Neuron (in vitro differentiated cells): ENCODE data around the gene ZNF813.
A peak's percentile ranks its signal among the peaks of the same experiment; 100 is the strongest.

Experiments
- H2AFZ ChIP-seq: one replicate; pipeline ENCODE4 v1.6.1; 2013; ENCODE audit warnings: low read depth, mild to moderate bottlenecking, inconsistent platforms, low read length, moderate library complexity
- H3K27me3 ChIP-seq: one replicate; pipeline ENCODE4 v1.6.1; 2013; ENCODE audit warnings: low read length; ENCODE audit not compliant: insufficient read depth
- H3K36me3 ChIP-seq: one replicate; pipeline ENCODE4 v1.6.1; 2013; ENCODE audit warnings: low read length; ENCODE audit not compliant: insufficient read depth
- H3K4me1 ChIP-seq: one replicate; pipeline ENCODE4 v1.6.1; 2013; ENCODE audit warnings: low read length; ENCODE audit not compliant: insufficient read depth
- H3K4me3 ChIP-seq: 2 replicates; pipeline ENCODE4 v1.5.1; 2013; ENCODE audit warnings: mild to moderate bottlenecking, low read length, moderate library complexity
- H3K9me3 ChIP-seq: one replicate; pipeline ENCODE4 v1.6.1; 2013; ENCODE audit warnings: low read length

ZNF813 gene

GRCh38 chr19:53518716-53519115 is 51.2 kb downstream of the ZNF813 start:
- Histone ChIP-seq H2AFZ (no peak overlapping the region), H3K4me1 (peaks cover 8% of the 10 kb centered on the region), H3K36me3 (peaks cover 4% of the 10 kb centered on the region)

GRCh38 chr19:53519446-53519845 is 51.9 kb downstream of the ZNF813 start:
- Histone ChIP-seq H3K4me3 (no peak overlapping the region), H2AFZ (no peak overlapping the region), H3K9me3 (peaks cover 2% of the 10 kb centered on the region), H3K4me1 (peaks cover 8% of the 10 kb centered on the region), H3K27me3 (no peaks in the 10 kb centered on the region), H3K36me3 (peaks cover 4% of the 10 kb centered on the region)

More at GRCh38 chr19:53518716-53519115, 51.2 kb downstream of the ZNF813 start:
- Histone ChIP-seq H3K9me3 (peaks cover 2% of the 10 kb centered on the region), H3K4me3 (no peak overlapping the region), H3K27me3 (no peaks in the 10 kb centered on the region)

- Histone ChIP-seq H3K36me3 (peaks cover 4% of the 10 kb centered on the region), H3K4me3 (peak overlapping the region; percentile 95), H2AFZ (peak overlapping the region; percentile 58), H3K27me3 (no peaks in the 10 kb centered on the region), H3K4me1 (peaks cover 8% of the 10 kb centered on the region), H3K9me3 (peaks cover 2% of the 10 kb centered on the region)
These were observed 52.6 kb downstream of the ZNF813 start for GRCh38 chr19:53520163-53520546.

- H3K27me3 ChIP-seq: no peaks in the 10 kb centered on the region
- H3K9me3 ChIP-seq: peaks cover 2% of the 10 kb centered on the region
- H3K36me3 ChIP-seq: peaks cover 4% of the 10 kb centered on the region
- peak overlapping the region; percentile 80 for H2AFZ ChIP-seq
- peak overlapping the region; percentile 95 for H3K4me3 ChIP-seq
- H3K4me1 ChIP-seq: peaks cover 8% of the 10 kb centered on the region
These were observed 53.2 kb downstream of the ZNF813 start for GRCh38 chr19:53520547-53521372.

- Histone ChIP-seq H3K27me3 (no peaks in the 10 kb centered on the region), H3K36me3 (peaks cover 4% of the 10 kb centered on the region), H2AFZ (peak overlapping the region; percentile 80), H3K4me1 (peaks cover 8% of the 10 kb centered on the region), H3K9me3 (peaks cover 5% of the 10 kb centered on the region), H3K4me3 (peak overlapping the region; percentile 95)
These were observed 54.1 kb downstream of the ZNF813 start for GRCh38 chr19:53521373-53522202.

GRCh38 chr19:53525922-53526321 is 58.4 kb downstream of the ZNF813 start:
- H3K27me3 ChIP-seq: no peaks in the 10 kb centered on the region
- peaks cover 8% of the 10 kb centered on the region for H3K4me1 ChIP-seq
- H3K4me3 ChIP-seq: no peak overlapping the region
- no peak overlapping the region for H2AFZ ChIP-seq
- H3K9me3 ChIP-seq: peaks cover 3% of the 10 kb centered on the region
- peaks cover 10% of the 10 kb centered on the region for H3K36me3 ChIP-seq

GRCh38 chr19:53530622-53531021 is 63.1 kb downstream of the ZNF813 start:
- H3K36me3 ChIP-seq: peaks cover 6% of the 10 kb centered on the region
- H3K4me1 ChIP-seq: no peaks in the 10 kb centered on the region
- no peaks in the 10 kb centered on the region for H3K27me3 ChIP-seq
- H3K9me3 ChIP-seq: peaks cover 3% of the 10 kb centered on the region
- no peak overlapping the region for H2AFZ ChIP-seq
- H3K4me3 ChIP-seq: no peak overlapping the region

GRCh38 chr19:53531457-53531856 is 63.9 kb downstream of the ZNF813 start:
- H3K36me3 ChIP-seq: peaks cover 6% of the 10 kb centered on the region
- H3K9me3 ChIP-seq: no peaks in the 10 kb centered on the region
- no peaks in the 10 kb centered on the region for H3K27me3 ChIP-seq
- H3K4me3 ChIP-seq: no peak overlapping the region
- no peak overlapping the region for H2AFZ ChIP-seq
- no peaks in the 10 kb centered on the region for H3K4me1 ChIP-seq

GRCh38 chr19:53532362-53532761 is 64.8 kb downstream of the ZNF813 start:
- H3K36me3 ChIP-seq: peaks cover 6% of the 10 kb centered on the region
- H3K4me1 ChIP-seq: no peaks in the 10 kb centered on the region

GRCh38 chr19:53536225-53536548 is 68.7 kb downstream of the ZNF813 start:
- Histone ChIP-seq H3K27me3 (no peaks in the 10 kb centered on the region), H3K36me3 (peaks cover 10% of the 10 kb centered on the region), H2AFZ (no peak overlapping the region), H3K4me1 (no peaks in the 10 kb centered on the region), H3K9me3 (no peaks in the 10 kb centered on the region), H3K4me3 (no peak overlapping the region)

More at GRCh38 chr19:53532362-53532761, 64.8 kb downstream of the ZNF813 start:
- no peaks in the 10 kb centered on the region for H3K9me3 ChIP-seq
- H2AFZ ChIP-seq: no peak overlapping the region
- H3K4me3 ChIP-seq: no peak overlapping the region
- H3K27me3 ChIP-seq: no peaks in the 10 kb centered on the region

- peaks cover 10% of the 10 kb centered on the region for H3K36me3 ChIP-seq
- no peaks in the 10 kb centered on the region for H3K27me3 ChIP-seq
- H3K4me3 ChIP-seq: peak overlapping the region; percentile 59
These were observed 69.6 kb downstream of the ZNF813 start for GRCh38 chr19:53537121-53537520.

GRCh38 chr19:53537521-53538377 is 70.2 kb downstream of the ZNF813 start, which contains the start of gene ZNF331:
Gene ZNF331, plus strand, starts transcription at chr19:53538145. Its CDS starts 31,232 bp downstream, at chr19:53569377.
- H3K9me3 ChIP-seq: no peaks in the 10 kb centered on the region
- H3K36me3 ChIP-seq: peaks cover 10% of the 10 kb centered on the region
- H3K4me3 ChIP-seq: peak within 1 kb of the TSS; percentile 59
- no peaks in the 10 kb centered on the region for H3K27me3 ChIP-seq
- H3K4me1 ChIP-seq: no peaks in the 10 kb centered on the region
- H2AFZ ChIP-seq: peak within 1 kb of the TSS; percentile 75

More at GRCh38 chr19:53537121-53537520, 69.6 kb downstream of the ZNF813 start:
- Histone ChIP-seq H3K4me1 (no peaks in the 10 kb centered on the region), H3K9me3 (no peaks in the 10 kb centered on the region), H2AFZ (peak overlapping the region; percentile 75)
